ENCODE measurements around the gene NKIRAS2. TPM values are rescaled to one million over a fixed set of nuclear protein-coding genes. Genes with fewer than 3 reads are reported as not detected.

NKIRAS2 gene
- total RNA-seq, 1 donor from 2014 or later: 23.7 TPM

- Mint-ChIP-seq H3K36me3 (peaks cover 37% of the 10 kb centered on the region), H3K27ac (no peak overlapping the region), H3K9me3 (no peaks in the 10 kb centered on the region), H3K4me1 (no peaks in the 10 kb centered on the region), H3K4me3 (no peak overlapping the region), H3K27me3 (ENCODE audit: insufficient read depth, low read depth) (no peaks in the 10 kb centered on the region)
- Histone ChIP-seq H3K9me3 (ENCODE audit: low read depth) (no peaks in the 10 kb centered on the region), H3K4me3 (no peak overlapping the region), H3F3A (ENCODE audit: low read depth) (no peaks in the 10 kb centered on the region), H3K79me2 (ENCODE audit: low read depth) (peaks cover 12% of the 10 kb centered on the region), H3K36me3 (peaks cover 3% of the 10 kb centered on the region), H3K27me3 (no peaks in the 10 kb centered on the region), H3K4me1 (no peaks in the 10 kb centered on the region), H2AFZ (replicated peaks) (no peak overlapping the region), H3K27ac (no peak overlapping the region), H3K9ac (no peak overlapping the region), H4K20me1 (ENCODE audit: low read depth) (peaks cover 10% of the 10 kb centered on the region), H3K4me2 (no peak overlapping the region)
- TF ChIP-seq EZH2phosphoT487 (IDR thresholded peaks at IDR 0.05) (no peak), EZH2 (IDR thresholded peaks at IDR 0.05) (no peak), CTCF (IDR thresholded peaks at IDR 0.05) (no peak)
- DNase-seq (ENCODE audit: low spot score): no peak
Observed at GRCh38 chr17:41996855-41997164, 23.1 kb upstream of the NKIRAS2 start.

GRCh38 chr17:41998497-41998896 lies 21.4 kb upstream of the NKIRAS2 start:
- Histone ChIP-seq H3K4me1 (no peaks in the 10 kb centered on the region), H3K4me3 (no peak overlapping the region), H3F3A (ENCODE audit: low read depth) (no peaks in the 10 kb centered on the region), H3K9ac (no peak overlapping the region), H4K20me1 (ENCODE audit: low read depth) (peaks cover 21% of the 10 kb centered on the region), H3K79me2 (ENCODE audit: low read depth) (peaks cover 29% of the 10 kb centered on the region), H3K27me3 (no peaks in the 10 kb centered on the region), H3K27ac (no peak overlapping the region), H3K4me2 (no peak overlapping the region), H2AFZ (replicated peaks) (no peak overlapping the region), H3K36me3 (peaks cover 1% of the 10 kb centered on the region), H3K9me3 (ENCODE audit: low read depth) (no peaks in the 10 kb centered on the region)
- H3K36me3 Mint-ChIP-seq: peaks cover 29% of the 10 kb centered on the region
- no peaks in the 10 kb centered on the region for H3K4me1 Mint-ChIP-seq
- H3K27ac Mint-ChIP-seq: no peak overlapping the region
- TF ChIP-seq EZH2 (IDR thresholded peaks at IDR 0.05): no peak
- TF ChIP-seq CTCF (IDR thresholded peaks at IDR 0.05): no peak
- no peak for TF ChIP-seq EZH2phosphoT487 (IDR thresholded peaks at IDR 0.05)
- no peak for DNase-seq (ENCODE audit: low spot score)
- no peak overlapping the region for H3K4me3 Mint-ChIP-seq
- no peaks in the 10 kb centered on the region for H3K9me3 Mint-ChIP-seq
- H3K27me3 Mint-ChIP-seq (ENCODE audit: insufficient read depth, low read depth): no peaks in the 10 kb centered on the region

DNA sequence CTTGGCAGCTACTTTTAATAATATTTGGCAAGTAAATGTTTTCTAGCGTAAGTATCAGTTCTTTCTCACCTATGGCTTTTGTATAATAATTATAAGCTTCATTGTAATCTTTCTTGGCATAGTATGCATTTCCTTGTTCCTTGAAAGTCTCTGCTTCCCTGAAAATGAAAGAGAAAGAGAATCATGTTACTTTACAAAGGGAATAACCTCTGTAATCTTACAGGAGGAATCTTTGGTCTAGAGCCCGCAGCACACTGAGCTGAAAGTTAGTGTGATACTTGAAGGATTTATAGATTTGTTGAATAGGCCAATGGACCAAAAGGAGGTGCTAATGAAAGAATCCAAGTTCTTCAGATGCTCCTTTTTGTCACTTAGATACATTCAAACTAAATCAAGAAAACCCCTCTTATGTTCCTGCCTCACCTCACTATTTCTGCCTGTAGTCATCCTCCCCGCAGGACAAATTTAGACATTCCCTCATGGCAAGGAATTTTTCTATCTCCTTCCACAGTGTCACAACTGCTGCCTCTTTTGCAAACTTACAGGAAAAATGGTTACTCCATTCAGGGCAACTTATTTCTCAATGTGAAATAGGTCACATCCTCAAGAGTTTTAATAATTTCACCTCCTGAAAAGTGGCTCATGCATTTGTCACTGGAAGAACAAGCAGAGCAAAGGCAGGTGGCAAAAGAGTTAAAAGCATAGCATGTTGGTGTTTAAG lies 19.3 kb upstream of the NKIRAS2 start:
- Histone ChIP-seq H3K27me3 (no peaks in the 10 kb centered on the region), H3K36me3 (no peaks in the 10 kb centered on the region), H3K4me3 (no peak overlapping the region), H3K4me2 (no peak overlapping the region), H3K9me3 (ENCODE audit: low read depth) (no peaks in the 10 kb centered on the region), H3K4me1 (no peaks in the 10 kb centered on the region), H4K20me1 (ENCODE audit: low read depth) (peaks cover 38% of the 10 kb centered on the region), H3F3A (ENCODE audit: low read depth) (peaks cover 7% of the 10 kb centered on the region), H2AFZ (replicated peaks) (no peak overlapping the region), H3K9ac (no peak overlapping the region), H3K27ac (no peak overlapping the region), H3K79me2 (ENCODE audit: low read depth) (peaks cover 50% of the 10 kb centered on the region)
- H3K27me3 Mint-ChIP-seq (ENCODE audit: insufficient read depth, low read depth): no peaks in the 10 kb centered on the region
- no peaks in the 10 kb centered on the region for H3K9me3 Mint-ChIP-seq
- TF ChIP-seq CTCF (IDR thresholded peaks at IDR 0.05) (no peak), EZH2 (IDR thresholded peaks at IDR 0.05) (no peak), EZH2phosphoT487 (IDR thresholded peaks at IDR 0.05) (no peak)
- no peak overlapping the region for H3K27ac Mint-ChIP-seq
- H3K36me3 Mint-ChIP-seq: peaks cover 22% of the 10 kb centered on the region
- no peak for DNase-seq (ENCODE audit: low spot score)
- no peak overlapping the region for H3K4me3 Mint-ChIP-seq
- peaks cover 2% of the 10 kb centered on the region for H3K4me1 Mint-ChIP-seq

Data from neural progenitor cell (in vitro differentiated cells).